ENCODE results near the gene TBPL1.

Gene TBPL1

GRCh38 chr6:134002821-134003220 is 49.8 kb downstream of the TBPL1 start:
- DNase-seq (ENCODE audit: low spot score) = no peak
- TF ChIP-seq, protein P1, sequence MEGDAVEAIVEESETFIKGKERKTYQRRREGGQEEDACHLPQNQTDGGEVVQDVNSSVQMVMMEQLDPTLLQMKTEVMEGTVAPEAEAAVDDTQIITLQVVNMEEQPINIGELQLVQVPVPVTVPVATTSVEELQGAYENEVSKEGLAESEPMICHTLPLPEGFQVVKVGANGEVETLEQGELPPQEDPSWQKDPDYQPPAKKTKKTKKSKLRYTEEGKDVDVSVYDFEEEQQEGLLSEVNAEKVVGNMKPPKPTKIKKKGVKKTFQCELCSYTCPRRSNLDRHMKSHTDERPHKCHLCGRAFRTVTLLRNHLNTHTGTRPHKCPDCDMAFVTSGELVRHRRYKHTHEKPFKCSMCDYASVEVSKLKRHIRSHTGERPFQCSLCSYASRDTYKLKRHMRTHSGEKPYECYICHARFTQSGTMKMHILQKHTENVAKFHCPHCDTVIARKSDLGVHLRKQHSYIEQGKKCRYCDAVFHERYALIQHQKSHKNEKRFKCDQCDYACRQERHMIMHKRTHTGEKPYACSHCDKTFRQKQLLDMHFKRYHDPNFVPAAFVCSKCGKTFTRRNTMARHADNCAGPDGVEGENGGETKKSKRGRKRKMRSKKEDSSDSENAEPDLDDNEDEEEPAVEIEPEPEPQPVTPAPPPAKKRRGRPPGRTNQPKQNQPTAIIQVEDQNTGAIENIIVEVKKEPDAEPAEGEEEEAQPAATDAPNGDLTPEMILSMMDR (IDR thresholded peaks at IDR 0.05; ENCODE audit: borderline replicate concordance, control extremely low read depth, extremely low read depth, insufficient read depth, missing control alignments) = no peak
- in situ Hi-C loops (cut with MboI; ENCODE audit: low sequenced_read_pairs, unreplicated experiment) = no loop called here

- in situ Hi-C loops (cut with MboI; ENCODE audit: low sequenced_read_pairs, unreplicated experiment) = no loop called here
- TF ChIP-seq, protein P1 (IDR thresholded peaks at IDR 0.05; ENCODE audit: borderline replicate concordance, control extremely low read depth, extremely low read depth, insufficient read depth, missing control alignments) = no peak
- DNase-seq (ENCODE audit: low spot score) = no peak
Measured at GRCh38 chr6:134003542-134003951, 50.5 kb downstream of the TBPL1 start.

DNA sequence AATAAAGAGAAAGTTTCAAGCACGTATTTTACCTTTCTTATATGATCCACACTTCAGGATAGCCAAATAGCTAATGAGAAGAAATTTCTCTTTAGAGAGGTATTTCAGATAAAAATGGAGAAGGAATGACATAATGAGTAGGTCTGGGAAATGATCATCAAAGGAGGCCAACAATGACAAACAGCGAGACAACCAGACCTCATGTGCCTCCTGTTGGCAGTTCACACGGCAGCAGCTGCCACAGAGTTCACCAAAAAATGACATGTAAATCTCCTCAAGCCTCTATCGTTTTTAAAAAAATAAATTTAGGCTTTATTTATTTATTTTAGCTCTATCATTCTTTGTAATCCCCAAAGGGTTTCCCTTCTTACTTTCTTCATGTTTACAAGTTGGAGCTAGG is 51.7 kb downstream of the TBPL1 start:
- no peak for DNase-seq (ENCODE audit: low spot score)
- in situ Hi-C loops (cut with MboI; ENCODE audit: low sequenced_read_pairs, unreplicated experiment) = no loop called here
- TF ChIP-seq, protein P1 (IDR thresholded peaks at IDR 0.05; ENCODE audit: borderline replicate concordance, control extremely low read depth, extremely low read depth, insufficient read depth, missing control alignments) = no peak

DNA sequence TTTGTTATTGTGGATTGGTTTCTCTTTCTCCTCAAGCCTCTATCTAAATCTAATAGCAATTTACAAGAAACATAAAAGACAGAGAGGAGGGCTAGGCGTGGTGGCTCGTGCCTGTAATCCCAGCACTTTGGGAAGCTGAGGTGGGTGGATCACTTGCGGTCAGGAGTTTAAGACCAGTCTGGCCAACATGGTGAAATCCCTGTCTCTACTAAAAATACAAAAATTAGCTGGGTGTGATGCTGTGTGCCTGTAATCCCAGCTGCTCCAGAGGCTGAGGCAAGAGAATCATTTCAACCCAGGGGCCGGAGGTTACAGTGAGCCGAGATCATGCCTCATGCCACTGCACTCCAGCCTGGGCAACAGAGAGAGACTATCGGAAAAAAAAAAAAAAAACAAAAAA is 52.8 kb downstream of the TBPL1 start:
- TF ChIP-seq, protein P1 (IDR thresholded peaks at IDR 0.05; ENCODE audit: borderline replicate concordance, control extremely low read depth, extremely low read depth, insufficient read depth, missing control alignments) = no peak
- no peak for DNase-seq (ENCODE audit: low spot score)
- in situ Hi-C loops (cut with MboI; ENCODE audit: low sequenced_read_pairs, unreplicated experiment) = no loop called here

DNA sequence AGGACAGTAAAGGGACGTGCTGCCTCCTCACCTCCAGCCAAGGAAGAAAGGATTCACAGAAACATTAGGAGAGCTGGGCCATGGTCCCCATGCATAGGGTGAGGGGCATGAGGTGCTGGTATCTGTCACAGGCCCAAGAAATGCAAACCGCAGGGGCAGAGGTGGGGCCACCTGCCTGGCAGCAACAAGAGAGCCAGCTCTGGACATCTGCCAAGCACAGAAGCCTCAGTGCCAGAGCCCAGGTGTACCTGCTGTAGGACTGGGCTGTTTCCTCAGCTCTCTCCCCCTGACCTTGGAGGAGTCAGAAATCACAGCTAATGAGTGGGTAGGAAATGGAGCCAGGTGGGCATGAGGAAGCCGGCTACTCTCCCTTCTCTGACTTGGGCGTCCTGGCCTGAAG is 54.1 kb downstream of the TBPL1 start:
- TF ChIP-seq, protein P1 (IDR thresholded peaks at IDR 0.05; ENCODE audit: borderline replicate concordance, control extremely low read depth, extremely low read depth, insufficient read depth, missing control alignments) = no peak
- in situ Hi-C loops (cut with MboI; ENCODE audit: low sequenced_read_pairs, unreplicated experiment) = no loop called here
- no peak for DNase-seq (ENCODE audit: low spot score)

DNA sequence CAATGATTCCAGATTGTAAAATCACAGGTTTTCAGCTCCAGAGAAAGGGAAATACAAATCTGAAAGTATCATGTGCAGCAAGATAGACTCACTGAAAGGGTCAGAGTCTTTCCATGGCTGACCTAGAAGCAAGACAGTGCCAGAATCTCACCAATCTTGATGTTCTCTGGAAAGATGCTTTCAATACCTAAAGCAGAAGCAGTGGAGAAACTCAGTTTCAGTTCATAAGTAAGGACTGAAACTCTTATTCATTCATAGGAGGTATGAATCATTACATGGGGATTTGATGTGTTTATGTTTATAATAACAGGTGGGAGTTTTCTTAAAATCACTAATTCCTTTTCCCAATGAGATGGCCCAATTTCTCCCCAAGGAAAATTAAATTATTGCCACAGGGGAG is 56.9 kb downstream of the TBPL1 start:
- TF ChIP-seq, protein P1 (IDR thresholded peaks at IDR 0.05; ENCODE audit: borderline replicate concordance, control extremely low read depth, extremely low read depth, insufficient read depth, missing control alignments) = no peak
- DNase-seq (ENCODE audit: low spot score) = no peak
- in situ Hi-C loops (cut with MboI; ENCODE audit: low sequenced_read_pairs, unreplicated experiment) = no loop called here

DNA sequence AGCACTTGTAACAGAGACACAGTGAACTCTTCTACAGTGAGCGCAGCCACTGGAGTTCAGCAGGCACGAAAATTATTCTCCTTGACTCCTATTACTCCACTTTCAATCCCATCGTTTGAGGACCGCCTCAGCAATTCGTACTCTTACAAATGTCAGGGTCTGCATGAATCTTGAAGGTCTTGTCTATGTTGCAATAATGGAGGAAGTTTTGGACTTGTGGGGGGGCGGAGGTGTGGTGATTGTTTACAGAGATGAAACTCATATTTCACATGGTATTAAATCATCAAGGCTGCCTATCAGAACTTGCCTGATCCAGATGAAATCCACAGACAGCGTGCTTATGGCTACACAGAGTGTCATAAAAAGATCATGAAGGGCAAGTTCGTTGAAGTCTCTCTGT is 57.4 kb downstream of the TBPL1 start:
- in situ Hi-C loops (cut with MboI; ENCODE audit: low sequenced_read_pairs, unreplicated experiment) = no loop called here
- TF ChIP-seq, protein P1 (IDR thresholded peaks at IDR 0.05; ENCODE audit: borderline replicate concordance, control extremely low read depth, extremely low read depth, insufficient read depth, missing control alignments) = no peak

More for the DNA sequence above, 57.4 kb downstream of the TBPL1 start:
- no peak for DNase-seq (ENCODE audit: low spot score)
